ENCODE measurements around the gene ALDH1A1. TPM values are rescaled to one million over a fixed set of nuclear protein-coding genes. Genes with fewer than 3 reads are reported as not detected.

Gene ALDH1A1
- total RNA-seq, 4 donors from 2014 or later, result 86.4 to 247 (median 156) TPM

DNA sequence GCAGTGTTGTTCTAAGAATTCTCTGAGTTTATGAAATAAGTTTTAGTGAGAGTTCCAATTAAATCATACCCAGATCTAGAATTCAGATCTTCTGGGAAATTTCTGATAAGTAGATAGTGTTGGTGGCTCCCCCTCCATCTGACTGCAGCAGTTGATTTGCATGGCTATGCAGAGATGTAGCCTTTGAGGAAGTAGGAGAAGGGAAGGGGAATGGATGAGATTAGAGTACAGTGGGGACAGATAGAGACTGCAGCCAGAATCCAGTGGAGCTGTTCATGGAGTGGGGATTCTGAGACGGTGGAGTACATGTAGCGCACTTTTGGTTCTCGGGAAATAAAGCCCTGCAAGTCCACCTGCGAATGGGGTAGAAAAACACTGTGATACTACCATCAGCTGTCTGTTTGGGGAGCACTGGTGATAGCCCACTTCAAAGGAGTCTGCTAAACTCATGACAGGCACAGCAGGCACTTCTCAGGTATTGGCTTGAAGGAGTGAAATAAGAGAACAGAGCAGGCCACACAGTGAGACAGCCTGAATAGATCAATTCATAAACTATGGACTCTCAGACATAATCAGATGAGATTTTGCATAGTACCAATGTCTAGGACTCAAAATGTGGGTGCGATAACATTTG is 96.8 kb downstream of the ALDH1A1 start:
- Histone ChIP-seq H3K27ac (no peak overlapping the region), H3K4me3 (no peak overlapping the region), H3K4me1 (peaks cover 0 to 20% (median 11%) of the 10 kb centered on the region in 4 donors), H3K27me3 (no peaks in the 10 kb centered on the region), H3K9me3 (no peaks in the 10 kb centered on the region), H3K36me3 (no peaks in the 10 kb centered on the region)
- DNase-seq (ENCODE audit: low spot score in 2 of 2), result no peak
- WGBS, 2 donors, result 84 to 88% methylated on average over 5 of the region's 5 CpGs
- TF ChIP-seq POLR2A (IDR thresholded peaks at IDR 0.05) (no peak), EP300 (IDR thresholded peaks at IDR 0.05) (no peak)
- TF ChIP-seq, protein P1, sequence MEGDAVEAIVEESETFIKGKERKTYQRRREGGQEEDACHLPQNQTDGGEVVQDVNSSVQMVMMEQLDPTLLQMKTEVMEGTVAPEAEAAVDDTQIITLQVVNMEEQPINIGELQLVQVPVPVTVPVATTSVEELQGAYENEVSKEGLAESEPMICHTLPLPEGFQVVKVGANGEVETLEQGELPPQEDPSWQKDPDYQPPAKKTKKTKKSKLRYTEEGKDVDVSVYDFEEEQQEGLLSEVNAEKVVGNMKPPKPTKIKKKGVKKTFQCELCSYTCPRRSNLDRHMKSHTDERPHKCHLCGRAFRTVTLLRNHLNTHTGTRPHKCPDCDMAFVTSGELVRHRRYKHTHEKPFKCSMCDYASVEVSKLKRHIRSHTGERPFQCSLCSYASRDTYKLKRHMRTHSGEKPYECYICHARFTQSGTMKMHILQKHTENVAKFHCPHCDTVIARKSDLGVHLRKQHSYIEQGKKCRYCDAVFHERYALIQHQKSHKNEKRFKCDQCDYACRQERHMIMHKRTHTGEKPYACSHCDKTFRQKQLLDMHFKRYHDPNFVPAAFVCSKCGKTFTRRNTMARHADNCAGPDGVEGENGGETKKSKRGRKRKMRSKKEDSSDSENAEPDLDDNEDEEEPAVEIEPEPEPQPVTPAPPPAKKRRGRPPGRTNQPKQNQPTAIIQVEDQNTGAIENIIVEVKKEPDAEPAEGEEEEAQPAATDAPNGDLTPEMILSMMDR (IDR thresholded peaks at IDR 0.05), result no peak

DNA sequence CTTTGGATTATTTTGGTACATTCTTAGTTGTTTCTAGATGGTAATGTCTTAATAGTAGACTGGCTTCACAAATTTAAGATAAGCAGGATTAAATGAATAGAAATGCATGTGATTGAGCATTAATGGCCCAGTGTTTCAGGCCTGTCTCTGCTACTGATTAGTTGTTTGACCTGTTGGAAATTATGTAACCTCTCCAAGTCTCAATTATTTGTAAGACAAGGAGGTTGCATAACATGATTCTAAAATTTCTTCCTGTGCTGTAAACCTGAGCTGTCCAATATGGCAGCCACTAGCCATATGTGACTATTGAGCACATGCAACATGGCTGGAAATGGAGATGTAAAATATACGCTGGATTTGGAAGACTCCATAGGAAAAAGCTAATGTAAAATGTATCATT is 97.5 kb downstream of the ALDH1A1 start:
- 98% methylated on average over 1 of the region's 1 CpG for WGBS, 2 donors
- DNase-seq (ENCODE audit: low spot score in 2 of 2), result no peak
- no peaks in the 10 kb centered on the region for H3K36me3 ChIP-seq

More for the DNA sequence above, 97.5 kb downstream of the ALDH1A1 start:
- no peaks in the 10 kb centered on the region for H3K9me3 ChIP-seq
- H3K27me3 ChIP-seq, result no peaks in the 10 kb centered on the region
- H3K4me3 ChIP-seq, result no peak overlapping the region
- H3K4me1 ChIP-seq, result peaks cover 0 to 20% (median 11%) of the 10 kb centered on the region in 4 donors
- H3K27ac ChIP-seq, result no peak overlapping the region
- no peak for TF ChIP-seq POLR2A (IDR thresholded peaks at IDR 0.05)
- TF ChIP-seq, protein P1 (IDR thresholded peaks at IDR 0.05), result no peak
- TF ChIP-seq EP300 (IDR thresholded peaks at IDR 0.05), result no peak

Other genes starting within 250 kb of the ALDH1A1 start
- gene ANXA1, start 198.8 kb upstream of the ALDH1A1 start, total RNA-seq, result 100 to 1,000 TPM; 265 to 504 (median 306) TPM

All from tibial nerve (tissue), 4 donors.